RWPE1 (cell line): Measurements from ENCODE around the gene SPAG16.

ENCODE experiments used
- CTCF ChIA-PET: fragments of 350-600 bp; sonication (Branson Sonifier 250); formaldehyde crosslinking; extraction: SDS; loops from one replicate; lab custom pipeline; 2021; lab: Yijun Ruan, JAX
- POLR2A ChIA-PET: fragments of 400-600 bp; formaldehyde crosslinking; extraction: SDS; loops from one replicate; lab custom pipeline; 2020; ENCODE audit warnings: antibody characterized with exemption; ENCODE audit not compliant: low non-redundant PET; lab: Yijun Ruan, JAX
- DNase-seq: peaks from one replicate; pipeline ENCODE4 v3.0.0; 2012; ENCODE audit warnings: low spot score
- H3K27ac ChIP-seq: fragments of 450-650 bp; 2 replicates; pipeline ENCODE4 v1.5.1; 2017
- TF ChIP-seq, protein P1 (sequence below): fragments of 450-650 bp; conservative IDR thresholded peaks from 2 replicates; pipeline ENCODE4 v1.5.1; 2017; ENCODE audit warnings: low read depth, mild to moderate bottlenecking

The SPAG16 gene

DNA sequence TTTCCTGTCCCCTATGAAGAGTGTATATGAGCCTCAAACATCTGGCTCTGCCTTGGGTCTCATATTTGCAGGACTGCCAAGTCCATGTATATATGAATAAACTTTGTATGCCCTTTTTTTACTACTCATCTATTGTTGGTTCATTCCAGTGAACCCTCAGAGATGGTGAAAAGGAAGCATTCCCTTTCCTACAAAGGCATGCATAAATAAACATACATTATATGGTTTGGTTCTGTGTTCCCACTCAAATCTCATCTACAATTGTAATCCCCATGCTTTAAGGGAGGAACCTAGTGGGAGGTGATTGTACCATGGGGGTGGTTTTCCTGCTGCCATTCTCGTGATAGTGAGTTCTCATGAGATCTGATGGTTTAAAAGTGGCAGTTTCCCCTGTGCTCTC lies 534.2 kb downstream of the SPAG16 start:
- CTCF ChIA-PET = no interaction called here
- TF ChIP-seq, protein P1, sequence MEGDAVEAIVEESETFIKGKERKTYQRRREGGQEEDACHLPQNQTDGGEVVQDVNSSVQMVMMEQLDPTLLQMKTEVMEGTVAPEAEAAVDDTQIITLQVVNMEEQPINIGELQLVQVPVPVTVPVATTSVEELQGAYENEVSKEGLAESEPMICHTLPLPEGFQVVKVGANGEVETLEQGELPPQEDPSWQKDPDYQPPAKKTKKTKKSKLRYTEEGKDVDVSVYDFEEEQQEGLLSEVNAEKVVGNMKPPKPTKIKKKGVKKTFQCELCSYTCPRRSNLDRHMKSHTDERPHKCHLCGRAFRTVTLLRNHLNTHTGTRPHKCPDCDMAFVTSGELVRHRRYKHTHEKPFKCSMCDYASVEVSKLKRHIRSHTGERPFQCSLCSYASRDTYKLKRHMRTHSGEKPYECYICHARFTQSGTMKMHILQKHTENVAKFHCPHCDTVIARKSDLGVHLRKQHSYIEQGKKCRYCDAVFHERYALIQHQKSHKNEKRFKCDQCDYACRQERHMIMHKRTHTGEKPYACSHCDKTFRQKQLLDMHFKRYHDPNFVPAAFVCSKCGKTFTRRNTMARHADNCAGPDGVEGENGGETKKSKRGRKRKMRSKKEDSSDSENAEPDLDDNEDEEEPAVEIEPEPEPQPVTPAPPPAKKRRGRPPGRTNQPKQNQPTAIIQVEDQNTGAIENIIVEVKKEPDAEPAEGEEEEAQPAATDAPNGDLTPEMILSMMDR = no peak
- POLR2A ChIA-PET = no interaction called here
- no peak overlapping the region for H3K27ac ChIP-seq
- DNase-seq = no peak

DNA sequence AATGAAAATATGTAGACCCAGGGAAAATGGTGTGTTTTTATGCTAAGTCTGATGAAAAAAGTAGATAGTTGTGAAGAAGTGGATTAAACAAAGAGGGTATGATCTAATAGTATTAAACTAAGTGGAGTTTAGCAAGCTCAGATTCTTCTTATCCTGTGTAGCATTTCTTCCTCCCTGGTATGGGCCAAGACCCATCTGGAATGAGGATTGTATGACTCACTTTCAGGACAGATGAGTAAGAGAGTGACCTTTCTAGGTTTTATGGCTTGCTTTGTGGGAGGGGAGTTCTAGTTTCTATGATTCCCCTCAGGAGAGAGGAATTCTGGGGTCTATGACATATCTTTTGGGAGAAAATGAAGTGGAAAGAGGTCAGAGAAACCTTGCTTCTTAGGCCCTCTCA lies 550.1 kb downstream of the SPAG16 start:
- TF ChIP-seq, protein P1 = no peak
- DNase-seq = peak; percentile 55
- ChIA-PET CTCF (interaction anchor here (0.6 kb wide), 1 partner anchor 53 kb away, joined by 5 read pairs; no protein-coding TSS in a partner anchor), POLR2A (no interaction called here)
- no peak overlapping the region for H3K27ac ChIP-seq

DNA sequence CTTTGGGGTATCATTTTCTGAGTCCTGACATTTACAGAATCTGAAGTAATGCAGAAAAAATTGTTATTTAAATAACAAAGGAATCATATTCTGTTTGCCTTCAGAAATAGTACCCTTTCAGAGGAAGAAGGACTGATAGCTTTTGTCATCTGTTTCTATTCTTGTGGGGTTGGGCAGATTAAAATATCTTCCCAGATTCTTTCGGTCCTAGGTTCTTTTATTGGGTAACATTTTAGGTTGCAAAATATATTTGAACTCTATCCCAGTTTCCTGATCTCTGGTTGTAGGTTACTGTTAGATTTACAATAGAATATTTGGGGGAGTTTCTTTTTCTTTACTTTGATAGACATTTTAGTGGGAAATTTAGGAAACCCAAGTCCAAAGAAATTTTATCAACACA lies 550.5 kb downstream of the SPAG16 start:
- no peak overlapping the region for H3K27ac ChIP-seq
- TF ChIP-seq, protein P1 = no peak
- ChIA-PET POLR2A (no interaction called here), CTCF (interaction anchor here (0.6 kb wide), 1 partner anchor 54 kb away, joined by 5 read pairs; no protein-coding TSS in a partner anchor)
- DNase-seq = no peak

DNA sequence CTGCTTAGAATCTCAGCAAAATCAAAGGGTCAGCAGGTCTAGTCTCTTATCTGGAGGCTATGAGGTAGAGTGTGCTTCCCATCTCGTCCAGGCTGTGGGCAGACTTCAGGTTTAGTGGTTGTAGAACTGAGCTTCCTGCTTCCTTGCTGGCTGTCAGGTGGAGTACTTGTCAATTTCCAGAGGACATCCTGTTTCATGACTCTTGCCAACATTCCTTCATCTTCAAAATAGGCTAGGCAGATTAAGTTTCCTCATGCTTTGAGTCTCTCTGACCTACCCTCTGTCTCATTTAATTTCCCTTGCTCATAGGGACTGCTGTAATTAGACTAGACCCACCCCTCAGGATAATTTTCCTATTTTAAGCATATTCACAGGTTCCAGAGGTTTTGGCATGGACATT lies 562.6 kb downstream of the SPAG16 start:
- DNase-seq = no peak
- CTCF ChIA-PET = no interaction called here
- POLR2A ChIA-PET = no interaction called here
- no peak overlapping the region for H3K27ac ChIP-seq
- TF ChIP-seq, protein P1 = no peak

DNA sequence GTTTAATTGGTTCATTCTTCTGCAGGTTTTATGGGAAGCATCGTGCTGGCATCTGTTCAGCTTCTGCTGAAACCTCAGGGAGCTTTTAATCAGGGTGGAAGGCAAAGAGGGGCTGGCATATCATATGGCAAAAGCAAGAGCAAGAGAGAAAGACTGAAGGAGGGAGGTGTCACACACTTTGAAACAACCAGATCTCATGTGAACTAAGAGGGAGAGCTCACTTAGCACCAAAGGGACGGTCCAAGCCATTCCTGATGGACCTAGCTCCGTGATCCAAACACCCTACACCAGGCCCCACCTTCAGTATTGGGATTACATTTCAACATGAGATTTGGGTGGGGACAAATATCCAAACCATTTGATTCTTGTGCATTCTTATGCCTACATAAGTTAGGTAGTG lies 563.1 kb downstream of the SPAG16 start:
- H3K27ac ChIP-seq = no peak overlapping the region
- POLR2A ChIA-PET = no interaction called here
- TF ChIP-seq, protein P1 = no peak
- CTCF ChIA-PET = interaction anchor here (0.7 kb wide), 1 partner anchor 11 kb away, joined by 4 read pairs; no protein-coding TSS in a partner anchor
- no peak for DNase-seq

DNA sequence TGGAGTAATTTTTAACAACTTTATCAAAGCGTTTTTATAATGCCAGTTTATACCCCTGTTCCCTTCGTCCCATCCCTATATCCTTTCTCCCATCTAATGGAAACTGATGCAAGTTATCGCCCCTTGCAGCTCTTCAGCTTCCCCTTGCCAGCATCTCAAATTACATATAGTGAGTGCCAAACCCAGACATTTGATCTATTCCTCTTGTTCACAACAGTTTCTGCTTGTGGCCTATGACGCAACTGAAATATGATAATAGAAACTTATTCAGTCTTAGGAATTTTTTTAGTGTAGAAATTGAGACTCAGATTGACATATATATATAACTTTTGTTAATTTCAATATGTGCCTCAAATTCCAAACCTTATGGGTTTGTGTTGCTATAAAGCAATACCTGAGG lies 564.4 kb downstream of the SPAG16 start:
- no peak for DNase-seq
- ChIA-PET POLR2A (no interaction called here), CTCF (no interaction called here)

More for the DNA sequence above, 564.4 kb downstream of the SPAG16 start:
- TF ChIP-seq, protein P1 = no peak
- H3K27ac ChIP-seq = no peak overlapping the region
